HCT116 (cell line): Measurements from ENCODE around the gene TRDMT1. TPM values are rescaled to one million over a fixed set of nuclear protein-coding genes. Genes with fewer than 3 reads are reported as not detected.

Experiments used
- ATAC-seq: fragments of 200-7000 bp; cut with Tn5 transposase; 2 replicates; pipeline ENCODE4 v1.9.1; 2020; ENCODE audit warnings: mild to moderate bottlenecking, moderate library complexity
- BruUV-seq: library from RNA; stranded (reverse); fragments of 400-500 nt; replicated peaks from 2 replicates; lab custom pipeline; 2021; lab: Mats Ljungman, UMichigan
- CTCF ChIA-PET: fragments of 300-600 bp; sonication (Branson Sonifier 250); formaldehyde crosslinking; loops from one replicate; lab custom pipeline; 2021; ENCODE audit warnings: antibody characterized with exemption; lab: Charles Lee
- POLR2A ChIA-PET: fragments of 300-600, 350-600 bp; sonication (Branson Sonifier 250); formaldehyde crosslinking; loops from one replicate; lab custom pipeline; 2021; ENCODE audit warnings: antibody characterized with exemption; lab: Charles Lee
- RAD21 ChIA-PET, 2 experiments: fragments of 300-600 bp; sonication (Branson Sonifier 250); formaldehyde crosslinking; loops; one replicate each; lab custom pipeline; 2023; ENCODE audit warnings: low total read pairs in 2 of 2; ENCODE audit not compliant: uncharacterized antibody in 2 of 2, unreplicated experiment in 2 of 2, low non-redundant PET in 1 of 2; lab: Charles Lee
- DNase-seq: peaks from one replicate; pipeline ENCODE4 v3.0.0-alpha.2; 2010; ENCODE audit warnings: low read depth, low spot score
- H2AFZ ChIP-seq: fragments of 200-600 bp; shearing (Covaris generic), sonication (generic); 2 replicates; pipeline ENCODE4 v1.6.1; 2017; ENCODE audit warnings: low read depth, mixed run types, mixed read lengths, antibody characterized with exemption, low read length; ENCODE audit not compliant: poor library complexity, severe bottlenecking
- H3K27ac ChIP-seq: 2 replicates; pipeline ENCODE4 v1.5.1; 2012; ENCODE audit warnings: low read depth, low read length
- H3K27me3 ChIP-seq: fragments of 200-600 bp; sonication (generic); 2 replicates; pipeline ENCODE4 v1.6.1; 2016; ENCODE audit warnings: mixed run types, low read length, mixed read lengths; ENCODE audit not compliant: insufficient read depth
- H3K36me3 ChIP-seq, 2 experiments: fragments of 200-500 bp in 1 of 2; fragments of 200-600 bp in 1 of 2; sonication (Bioruptor generic) in 1 of 2; sonication (generic) in 1 of 2; 2 replicates each; pipeline versions ENCODE4 v1.5.1 to v1.6.1; 2014 to 2016; ENCODE audit warnings: low read length in 2 of 2, inconsistent platforms in 1 of 2, mixed read lengths in 1 of 2, mixed run types in 1 of 2; ENCODE audit not compliant: insufficient read depth in 2 of 2, control insufficient read depth in 1 of 2
- H3K4me1 ChIP-seq, 2 experiments: fragments of 200-600 bp in 1 of 2; sonication (generic) in 1 of 2; 2 replicates each; pipeline versions ENCODE4 v1.5.1 to v1.6.1; 2012 to 2017; ENCODE audit warnings: low read length in 2 of 2, inconsistent platforms in 1 of 2, mild to moderate bottlenecking in 1 of 2, mixed read lengths in 1 of 2, mixed run types in 1 of 2, moderate library complexity in 1 of 2; ENCODE audit not compliant: insufficient read depth in 2 of 2, control insufficient read depth in 1 of 2
- H3K4me2 ChIP-seq: fragments of 200-600 bp; sonication (generic); 2 replicates; pipeline ENCODE4 v1.6.1; 2017; ENCODE audit warnings: mixed run types, low read length, mixed read lengths
- H3K4me3 ChIP-seq, 2 experiments: fragments of 200-600 bp in 1 of 2; sonication (generic) in 1 of 2; replicated peaks in 1 of 2; 2 replicates each; pipeline ENCODE4 v1.5.1; 2011 to 2016; ENCODE audit warnings: low read length in 2 of 2, control low read depth in 1 of 2, low read depth in 1 of 2, mild to moderate bottlenecking in 1 of 2, mixed read lengths in 1 of 2, mixed run types in 1 of 2
- H3K79me2 ChIP-seq: fragments of 200-600 bp; sonication (generic); 2 replicates; pipeline ENCODE4 v1.6.1; 2017; ENCODE audit warnings: mild to moderate bottlenecking, mixed run types, low read length, moderate library complexity, mixed read lengths; ENCODE audit not compliant: insufficient read depth
- H3K9ac ChIP-seq: fragments of 200-600 bp; sonication (generic); 2 replicates; pipeline ENCODE4 v1.6.1; 2016; ENCODE audit warnings: low read length, mixed read lengths
- H3K9me2 ChIP-seq: fragments of 200-600 bp; sonication (generic), shearing (Covaris generic); 2 replicates; pipeline ENCODE4 v1.6.1; 2017; ENCODE audit warnings: mixed run types, mild to moderate bottlenecking, moderate library complexity; ENCODE audit not compliant: insufficient read depth
- H3K9me3 ChIP-seq, 2 experiments: fragments of 200-500 bp in 1 of 2; fragments of 200-600 bp in 1 of 2; sonication (Bioruptor generic) in 1 of 2; sonication (generic) in 1 of 2; 2 replicates each; pipeline ENCODE4 v1.6.1; 2014 to 2017; ENCODE audit warnings: low read length in 2 of 2, mixed read lengths in 2 of 2, inconsistent platforms in 1 of 2, low read depth in 1 of 2, mild to moderate bottlenecking in 1 of 2, mixed run types in 1 of 2, moderate library complexity in 1 of 2; ENCODE audit not compliant: control insufficient read depth in 1 of 2, insufficient read depth in 1 of 2
- H4K20me1 ChIP-seq: fragments of 200-600 bp; sonication (generic), shearing (Covaris generic); 2 replicates; pipeline ENCODE4 v1.6.1; 2017; ENCODE audit warnings: mixed run types, mild to moderate bottlenecking, moderate library complexity; ENCODE audit not compliant: insufficient read depth
- EGR1 ChIP-seq: IDR thresholded peaks from 2 replicates; pipeline ENCODE4 v1.6.1; 2012; ENCODE audit warnings: low read depth
- ELF1 ChIP-seq: IDR thresholded peaks from 2 replicates; pipeline ENCODE4 v1.6.1; 2012; ENCODE audit warnings: low read depth, borderline replicate concordance
- EZH2phosphoT487 ChIP-seq: fragments of 200-600 bp; IDR thresholded peaks from 2 replicates; pipeline ENCODE4 v1.6.1; 2018; ENCODE audit warnings: antibody characterized with exemption, borderline replicate concordance
- JUND ChIP-seq: IDR thresholded peaks from 2 replicates; pipeline ENCODE4 v1.6.1; 2012
- POLR2A ChIP-seq: IDR thresholded peaks from 2 replicates; pipeline ENCODE4 v1.7.0; 2011; ENCODE audit warnings: borderline replicate concordance; ENCODE audit not compliant: insufficient read depth, insufficient read length; ENCODE audit errors: extremely low read depth
- REST ChIP-seq: IDR thresholded peaks from 2 replicates; pipeline ENCODE4 v1.6.1; 2012; ENCODE audit warnings: low read depth
- SIN3A ChIP-seq: IDR thresholded peaks from 2 replicates; pipeline ENCODE4 v1.6.1; 2012; ENCODE audit warnings: low read depth
- TCF7L2 ChIP-seq: IDR thresholded peaks from 2 replicates; pipeline ENCODE4 v1.7.0; 2011; ENCODE audit warnings: borderline replicate concordance, inconsistent platforms; ENCODE audit not compliant: insufficient read depth, insufficient read length; ENCODE audit errors: extremely low read depth
- ZNF274 ChIP-seq: fragments of 200-500 bp; sonication (Bioruptor generic); IDR thresholded peaks from 2 replicates; pipeline ENCODE4 v1.6.1; 2014; ENCODE audit warnings: mild to moderate bottlenecking, low read depth, low read length, inconsistent platforms
- intact Hi-C: fragments of 100-400 bp; cut with micrococcal nuclease; formaldehyde crosslinking; loops from 2 replicates; pipeline ENCODE4 v1.10.0; 2022
- total RNA-seq: library from RNA; stranded (reverse); gene quantifications from one replicate; pipeline ENCODE4 v1.2.1, GENCODE V29; 2021; ENCODE audit not compliant: unreplicated experiment

Gene TRDMT1
- total RNA-seq, 1 experiment from 2014 or later: 8.6 TPM

GRCh38 chr10:17119845-17120244, 81.6 kb downstream of the TRDMT1 start:
- intact Hi-C loops: no loop called here
- ChIA-PET POLR2A (no interaction called here), CTCF (no interaction called here)

More at GRCh38 chr10:17119845-17120244, 81.6 kb downstream of the TRDMT1 start:
- no peaks in the 10 kb centered on the region for H4K20me1 ChIP-seq
- no peak for ATAC-seq
- no peaks in the 10 kb centered on the region for H3K79me2 ChIP-seq
- no peak overlapping the region for H3K4me3 ChIP-seq
- H3K9ac ChIP-seq: no peak overlapping the region
- no peaks in the 10 kb centered on the region for H3K36me3 ChIP-seq
- H3K9me2 ChIP-seq: no peaks in the 10 kb centered on the region
- H3K4me2 ChIP-seq: no peak overlapping the region
- no peak overlapping the region for H2AFZ ChIP-seq
- H3K27ac ChIP-seq: no peak overlapping the region
- TF ChIP-seq POLR2A (no peak), SIN3A (no peak), EGR1 (no peak), JUND (no peak), ELF1 (no peak), REST (no peak), ZNF274 (no peak), EZH2phosphoT487 (no peak), TCF7L2 (no peak)
- H3K27me3 ChIP-seq: no peaks in the 10 kb centered on the region
- H3K9me3 ChIP-seq: no peaks in the 10 kb centered on the region
- H3K4me1 ChIP-seq: peaks cover 19 to 26% of the 10 kb centered on the region in 2 experiments
- no TSS peak for BruUV-seq
- no peak for DNase-seq
- RAD21 ChIA-PET: no interaction called here
